ENCODE measurements around the gene MAP2K5.

MAP2K5 gene

DNA sequence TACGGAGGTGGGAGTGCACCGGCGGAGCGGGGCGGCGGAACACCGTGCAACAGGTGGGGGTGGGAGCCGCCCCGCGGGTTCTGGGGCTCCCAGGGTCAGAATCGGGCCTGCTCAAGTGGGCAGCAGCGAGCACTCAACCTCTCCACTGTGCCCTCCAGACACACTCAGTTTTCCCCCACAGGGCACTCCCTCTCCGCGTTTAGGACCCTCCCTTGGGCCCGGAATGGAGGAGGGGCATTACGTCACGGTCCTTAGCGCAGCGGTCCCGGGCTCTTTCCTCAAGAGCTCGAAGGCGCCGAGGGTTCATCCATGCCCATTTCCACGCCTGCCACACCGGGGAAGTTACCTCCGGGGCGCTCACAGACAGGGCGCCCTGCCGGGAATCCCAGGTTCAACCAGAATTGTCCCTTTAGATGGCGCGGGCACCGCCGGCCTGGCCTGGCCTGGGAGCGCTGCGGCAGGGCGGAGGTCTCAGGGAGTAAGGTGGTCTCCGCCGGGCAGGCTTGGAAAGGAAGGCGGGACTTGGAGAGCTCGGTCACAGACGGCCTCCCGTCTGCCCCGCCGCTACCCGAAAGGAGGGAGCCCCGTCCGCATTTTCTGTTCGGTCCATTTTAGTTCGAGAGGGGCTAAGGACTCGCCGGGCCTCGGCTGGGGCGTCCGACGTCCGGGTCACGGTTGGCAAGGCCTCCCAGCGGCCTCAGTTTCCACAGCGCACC, 292.2 kb downstream of the MAP2K5 start:
- TF ChIP-seq, protein P1, sequence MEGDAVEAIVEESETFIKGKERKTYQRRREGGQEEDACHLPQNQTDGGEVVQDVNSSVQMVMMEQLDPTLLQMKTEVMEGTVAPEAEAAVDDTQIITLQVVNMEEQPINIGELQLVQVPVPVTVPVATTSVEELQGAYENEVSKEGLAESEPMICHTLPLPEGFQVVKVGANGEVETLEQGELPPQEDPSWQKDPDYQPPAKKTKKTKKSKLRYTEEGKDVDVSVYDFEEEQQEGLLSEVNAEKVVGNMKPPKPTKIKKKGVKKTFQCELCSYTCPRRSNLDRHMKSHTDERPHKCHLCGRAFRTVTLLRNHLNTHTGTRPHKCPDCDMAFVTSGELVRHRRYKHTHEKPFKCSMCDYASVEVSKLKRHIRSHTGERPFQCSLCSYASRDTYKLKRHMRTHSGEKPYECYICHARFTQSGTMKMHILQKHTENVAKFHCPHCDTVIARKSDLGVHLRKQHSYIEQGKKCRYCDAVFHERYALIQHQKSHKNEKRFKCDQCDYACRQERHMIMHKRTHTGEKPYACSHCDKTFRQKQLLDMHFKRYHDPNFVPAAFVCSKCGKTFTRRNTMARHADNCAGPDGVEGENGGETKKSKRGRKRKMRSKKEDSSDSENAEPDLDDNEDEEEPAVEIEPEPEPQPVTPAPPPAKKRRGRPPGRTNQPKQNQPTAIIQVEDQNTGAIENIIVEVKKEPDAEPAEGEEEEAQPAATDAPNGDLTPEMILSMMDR (IDR thresholded peaks at IDR 0.05; ENCODE audit: control extremely low read depth, extremely low read depth, low read depth, missing control alignments): no peak
- POLR2A ChIA-PET: no interaction called here
- DNase-seq (ENCODE audit: extremely low spot score): no peak
- CTCF ChIA-PET: interaction anchor here (0.8 to 4.9 kb wide), 9 partner anchors 14 to 888 kb away, joined by 3 to 61 read pairs (median 3); partner anchors contain the start of gene FEM1B

DNA sequence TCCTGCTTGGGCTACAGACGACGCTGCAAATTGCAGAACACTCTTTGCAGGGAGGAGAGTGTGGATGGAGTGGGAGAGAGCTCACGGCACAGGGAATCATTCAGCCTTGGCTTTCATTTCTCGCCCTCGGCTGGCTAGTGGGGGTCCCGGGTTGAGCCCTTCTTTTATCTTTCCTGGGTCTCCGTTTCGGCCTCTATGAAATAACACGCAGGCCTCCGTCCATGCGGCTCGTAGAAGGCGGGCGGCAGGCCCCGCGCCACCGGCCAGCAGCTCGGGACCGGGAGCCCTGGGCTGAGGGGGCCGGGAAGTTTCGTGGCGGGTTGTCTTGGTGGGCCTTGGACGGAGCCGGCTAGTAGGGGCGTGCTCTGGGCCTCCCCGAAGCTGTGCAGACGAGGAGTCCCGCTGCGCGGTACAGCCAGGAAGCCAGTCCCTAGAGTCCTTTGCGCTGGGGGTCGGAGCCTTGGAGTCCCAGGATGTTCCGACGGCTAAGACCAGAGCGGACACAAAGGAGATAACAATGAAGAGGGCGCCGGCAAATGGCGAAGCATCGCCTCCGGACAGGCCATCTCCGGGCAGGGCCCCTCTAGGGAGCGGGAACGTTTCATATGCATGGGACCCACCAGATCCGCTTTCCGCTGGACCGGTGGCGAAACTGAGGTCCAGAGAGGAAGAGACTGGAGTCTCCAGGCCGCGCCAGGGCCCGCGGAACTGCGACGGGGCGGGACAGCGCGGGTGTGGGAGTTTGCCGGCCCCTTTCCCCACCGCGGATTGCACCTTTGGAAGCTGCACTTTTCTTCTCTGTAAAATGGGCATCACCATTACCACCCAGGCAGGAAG, 293.0 kb downstream of the MAP2K5 start:
- DNase-seq (ENCODE audit: extremely low spot score): no peak
- CTCF ChIA-PET: interaction anchor here (0.7 to 4.9 kb wide), 21 partner anchors 9 to 889 kb away, joined by 3 to 61 read pairs (median 4); partner anchors contain the start of gene FEM1B
- POLR2A ChIA-PET: no interaction called here

DNA sequence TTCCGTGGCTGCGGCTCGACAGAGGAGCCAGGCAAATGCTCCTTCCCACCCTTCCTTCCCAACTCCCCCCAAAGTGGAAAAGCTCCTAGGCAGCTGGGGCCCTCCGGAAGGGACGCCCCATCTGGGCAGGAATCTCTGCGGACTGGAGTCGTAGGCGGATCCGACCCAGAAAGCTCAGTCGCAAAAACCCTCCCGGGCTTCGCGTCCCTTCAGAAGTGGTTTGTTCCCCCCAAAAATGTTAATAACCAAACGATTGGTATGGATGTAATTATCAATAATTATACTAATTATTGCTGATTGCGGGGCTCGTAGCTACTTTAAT, 293.6 kb downstream of the MAP2K5 start:
- ChIA-PET CTCF (interaction anchor here (0.7 to 4.9 kb wide), 20 partner anchors 9 to 889 kb away, joined by 3 to 61 read pairs (median 4); partner anchors contain the start of gene FEM1B), POLR2A (no interaction called here)
- TF ChIP-seq, protein P1 (IDR thresholded peaks at IDR 0.05; ENCODE audit: control extremely low read depth, extremely low read depth, low read depth, missing control alignments): no peak
- no peak for DNase-seq (ENCODE audit: extremely low spot score)

More for the DNA sequence above, 293.0 kb downstream of the MAP2K5 start:
- TF ChIP-seq, protein P1 (IDR thresholded peaks at IDR 0.05; ENCODE audit: control extremely low read depth, extremely low read depth, low read depth, missing control alignments): no peak

DNA sequence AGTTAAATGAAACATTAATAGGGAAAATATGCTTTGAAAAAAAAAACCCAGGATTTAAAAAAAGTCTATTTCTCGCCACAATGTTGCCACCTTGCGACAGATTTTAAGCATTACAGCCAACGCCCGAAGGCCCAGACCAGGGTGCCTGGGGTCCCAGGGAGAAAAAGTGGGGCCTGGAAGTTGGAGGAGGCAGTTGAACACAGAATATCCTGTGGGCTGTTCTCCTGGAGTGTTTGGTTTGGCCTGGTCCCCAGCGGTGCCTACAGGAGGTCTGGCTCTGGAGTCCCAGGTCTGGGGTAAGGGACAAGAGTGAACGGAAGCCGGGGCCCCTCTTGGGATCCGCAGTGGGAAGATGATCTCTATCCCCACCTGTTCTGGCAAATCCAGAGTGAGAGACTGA, 294.0 kb downstream of the MAP2K5 start:
- POLR2A ChIA-PET: no interaction called here
- TF ChIP-seq, protein P1 (IDR thresholded peaks at IDR 0.05; ENCODE audit: control extremely low read depth, extremely low read depth, low read depth, missing control alignments): peak; percentile 71
- CTCF ChIA-PET: interaction anchor here (0.8 to 4.9 kb wide), 18 partner anchors 13 to 890 kb away, joined by 3 to 61 read pairs (median 4); partner anchors contain the start of gene FEM1B
- DNase-seq (ENCODE audit: extremely low spot score): no peak

DNA sequence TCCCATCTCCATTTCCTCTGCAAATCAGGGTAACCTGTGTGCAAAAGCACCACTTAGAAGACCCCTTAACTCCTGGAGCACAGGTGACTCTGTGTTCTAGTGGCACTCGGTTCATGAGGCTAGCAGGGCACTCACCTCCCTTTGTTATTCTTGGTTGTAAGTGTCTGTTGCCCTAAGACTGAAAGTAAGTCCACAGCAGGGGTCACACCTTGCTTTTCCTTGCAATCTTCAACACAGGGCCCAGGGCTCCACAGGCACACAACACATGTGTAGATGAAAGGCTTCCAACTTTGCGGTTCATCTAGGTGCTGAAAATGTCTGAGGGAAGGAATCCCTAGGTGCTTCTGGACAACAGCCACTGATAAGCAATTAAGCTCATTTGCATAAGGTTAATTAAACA, 294.5 kb downstream of the MAP2K5 start:
- ChIA-PET POLR2A (no interaction called here), CTCF (interaction anchor here (1.1 to 4.9 kb wide), 7 partner anchors 12 to 392 kb away, joined by 3 to 61 read pairs (median 4); no protein-coding TSS in a partner anchor)
- no peak for DNase-seq (ENCODE audit: extremely low spot score)
- TF ChIP-seq, protein P1 (IDR thresholded peaks at IDR 0.05; ENCODE audit: control extremely low read depth, extremely low read depth, low read depth, missing control alignments): no peak

DNA sequence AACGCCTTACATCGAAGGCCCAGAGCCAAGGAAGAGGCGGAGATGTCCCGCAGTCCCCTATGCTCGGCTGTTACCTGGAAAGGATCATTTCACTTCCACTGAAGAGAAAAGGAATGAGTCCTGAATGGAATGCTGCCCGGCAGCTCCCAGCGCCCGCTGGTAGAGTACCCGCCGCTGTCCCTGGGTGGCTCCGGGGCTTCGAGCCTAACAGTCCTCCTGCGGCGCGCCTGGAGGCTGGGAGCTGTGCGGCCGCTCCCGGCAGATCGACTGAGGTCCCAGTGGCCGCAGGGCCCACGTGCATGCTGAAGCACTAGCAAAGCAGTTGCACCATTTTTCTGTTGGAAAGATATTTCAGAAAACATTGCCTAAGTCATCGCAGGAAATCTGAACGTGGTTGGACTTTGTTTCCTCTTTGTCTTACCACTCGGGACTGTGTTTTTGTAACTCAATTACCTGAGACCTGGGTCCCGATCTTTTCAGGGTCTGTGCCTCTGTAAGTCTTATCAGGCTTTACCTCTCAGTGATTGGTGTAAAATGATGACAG, 296.4 kb downstream of the MAP2K5 start:
- DNase-seq (ENCODE audit: extremely low spot score): no peak
- TF ChIP-seq, protein P1 (IDR thresholded peaks at IDR 0.05; ENCODE audit: control extremely low read depth, extremely low read depth, low read depth, missing control alignments): no peak
- POLR2A ChIA-PET: no interaction called here
- CTCF ChIA-PET: interaction anchor here (1.5 to 4.9 kb wide), 2 partner anchors 380 to 892 kb away, joined by 3 to 61 read pairs; no protein-coding TSS in a partner anchor
